NCI-H1930 (cell line): ENCODE data around the gene NR4A2.
"Not testable (repeated sequence)": the region's sequence is repeated elsewhere in the genome, so short reads cannot be mapped to it uniquely, and the experiment has no call there.

Experiments used
- DNase-seq, 2 experiments: peaks; one replicate each; lab custom pipeline; 2025; lab: John Stamatoyannopoulos, UW

The NR4A2 gene

GRCh38 chr2:156321243-156321904 lies 11.1 kb downstream of the NR4A2 start:
- DNase-seq, result no peak

- DNase-seq, result no peak
These were observed 11.9 kb downstream of the NR4A2 start for GRCh38 chr2:156320486-156321098.

GRCh38 chr2:156319811-156320485 lies 12.6 kb downstream of the NR4A2 start:
- no peak for DNase-seq

- DNase-seq, result no peak
These were observed 14.9 kb downstream of the NR4A2 start for GRCh38 chr2:156317631-156318030.

GRCh38 chr2:156311976-156312375 lies 20.5 kb downstream of the NR4A2 start:
- DNase-seq, result no peak

GRCh38 chr2:156310773-156311172 lies 21.7 kb downstream of the NR4A2 start:
- DNase-seq, result no peak

GRCh38 chr2:156309917-156310316 lies 22.6 kb downstream of the NR4A2 start:
- DNase-seq, result no peak

GRCh38 chr2:156309167-156309566 lies 23.4 kb downstream of the NR4A2 start:
- no peak for DNase-seq

- no peak for DNase-seq
These were observed 25.7 kb downstream of the NR4A2 start for GRCh38 chr2:156306821-156307220.

GRCh38 chr2:156305121-156305520 lies 27.4 kb downstream of the NR4A2 start:
- DNase-seq, result no peak

- peak in 1 of 2 experiments; percentile 10 for DNase-seq
These were observed 32.2 kb downstream of the NR4A2 start for GRCh38 chr2:156300337-156300736.

GRCh38 chr2:156294945-156295580 lies 37.5 kb downstream of the NR4A2 start:
- no peak for DNase-seq

GRCh38 chr2:156293382-156293781 lies 39.1 kb downstream of the NR4A2 start:
- DNase-seq, result not testable (repeated sequence)

- no peak for DNase-seq
These were observed 52.9 kb downstream of the NR4A2 start for GRCh38 chr2:156279446-156280150.
